ENCODE measurements around the gene SMAGP.

GRCh38 chr12:51227962-51228361 lies 42.3 kb downstream of the SMAGP start:
- TF ChIP-seq CTCF (conservative IDR thresholded peaks at IDR 0.05 in 1 of 2, IDR thresholded peaks at IDR 0.05 in 1 of 2; ENCODE audit: extremely low read depth in 1 of 2, insufficient read depth in 1 of 2, low read depth in 1 of 2, low read length in 2 of 2) (no peak), EZH2 (IDR thresholded peaks at IDR 0.05; ENCODE audit: borderline replicate concordance, low read length) (no peak)
